Measurements from ENCODE around the gene CHD2.

Gene CHD2

GRCh38 chr15:93027413-93027812, 127.3 kb downstream of the CHD2 start:
- DNase-seq (ENCODE audit: low read depth) = no peak
- no peak overlapping the region for H3K4me3 ChIP-seq (ENCODE audit: low read depth, low read length)
- no peak for TF ChIP-seq CTCF (IDR thresholded peaks at IDR 0.05; ENCODE audit: low read depth, low read length, missing control alignments)

GRCh38 chr15:93028111-93028631, 128.0 kb downstream of the CHD2 start:
- no peak for TF ChIP-seq CTCF (IDR thresholded peaks at IDR 0.05; ENCODE audit: low read depth, low read length, missing control alignments)
- no peak overlapping the region for H3K4me3 ChIP-seq (ENCODE audit: low read depth, low read length)
- DNase-seq (ENCODE audit: low read depth) = no peak

GRCh38 chr15:93028632-93029213, 128.6 kb downstream of the CHD2 start:
- H3K4me3 ChIP-seq (ENCODE audit: low read depth, low read length) = no peak overlapping the region
- no peak for TF ChIP-seq CTCF (IDR thresholded peaks at IDR 0.05; ENCODE audit: low read depth, low read length, missing control alignments)
- DNase-seq (ENCODE audit: low read depth) = no peak

GRCh38 chr15:93029214-93029835, 129.2 kb downstream of the CHD2 start:
- no peak for TF ChIP-seq CTCF (IDR thresholded peaks at IDR 0.05; ENCODE audit: low read depth, low read length, missing control alignments)
- H3K4me3 ChIP-seq (ENCODE audit: low read depth, low read length) = no peak overlapping the region
- no peak for DNase-seq (ENCODE audit: low read depth)

GRCh38 chr15:93029836-93030429, 129.8 kb downstream of the CHD2 start:
- TF ChIP-seq CTCF (IDR thresholded peaks at IDR 0.05; ENCODE audit: low read depth, low read length, missing control alignments) = no peak
- no peak overlapping the region for H3K4me3 ChIP-seq (ENCODE audit: low read depth, low read length)
- no peak for DNase-seq (ENCODE audit: low read depth)

DNA sequence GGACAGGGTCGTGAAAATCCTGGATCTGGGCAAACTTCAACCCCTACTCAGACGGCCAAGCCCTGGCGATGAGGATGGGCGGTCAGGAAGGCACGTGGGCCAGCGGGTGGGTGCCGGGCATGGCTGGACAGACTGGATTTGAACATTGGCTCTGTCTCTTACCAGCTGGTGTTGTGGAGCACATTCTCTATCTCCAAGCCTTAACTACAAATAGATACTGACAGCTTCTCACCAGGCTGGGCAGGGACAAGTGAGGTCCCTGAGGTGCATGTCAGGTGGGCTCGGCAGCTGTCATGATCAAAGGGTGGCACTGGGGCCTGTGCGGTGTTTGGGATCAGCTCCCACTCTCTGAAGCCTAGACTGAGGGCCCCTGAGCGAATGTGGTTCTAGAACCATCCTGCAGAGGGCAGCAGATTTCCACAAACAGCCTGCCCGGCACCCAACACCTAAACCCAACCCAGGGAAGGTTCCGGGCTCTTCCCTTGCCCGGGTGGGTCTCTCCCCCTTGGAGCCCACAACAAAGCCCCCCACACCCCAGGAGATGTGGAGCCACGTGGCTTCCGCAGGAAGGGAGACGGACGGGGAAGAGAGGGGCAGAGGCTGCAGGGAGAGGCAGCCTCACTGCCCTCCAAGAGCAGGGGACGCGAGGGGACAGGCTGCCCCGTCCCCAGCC, 130.4 kb downstream of the CHD2 start:
- DNase-seq (ENCODE audit: low read depth) = no peak
- no peak overlapping the region for H3K4me3 ChIP-seq (ENCODE audit: low read depth, low read length)
- peak; percentile 88 for TF ChIP-seq CTCF (IDR thresholded peaks at IDR 0.05; ENCODE audit: low read depth, low read length, missing control alignments)
